ENCODE data around the gene TMEM184A. TPM values are rescaled to one million over a fixed set of nuclear protein-coding genes. Genes with fewer than 3 reads are reported as not detected.
"Not testable (repeated sequence)": the region's sequence is repeated elsewhere in the genome, so short reads cannot be mapped to it uniquely, and the experiment has no call there.

The TMEM184A gene
- polyA plus RNA-seq, 12 donors, result 0.32 to 8.0 (median 1.5) TPM; not detected in 1

DNA sequence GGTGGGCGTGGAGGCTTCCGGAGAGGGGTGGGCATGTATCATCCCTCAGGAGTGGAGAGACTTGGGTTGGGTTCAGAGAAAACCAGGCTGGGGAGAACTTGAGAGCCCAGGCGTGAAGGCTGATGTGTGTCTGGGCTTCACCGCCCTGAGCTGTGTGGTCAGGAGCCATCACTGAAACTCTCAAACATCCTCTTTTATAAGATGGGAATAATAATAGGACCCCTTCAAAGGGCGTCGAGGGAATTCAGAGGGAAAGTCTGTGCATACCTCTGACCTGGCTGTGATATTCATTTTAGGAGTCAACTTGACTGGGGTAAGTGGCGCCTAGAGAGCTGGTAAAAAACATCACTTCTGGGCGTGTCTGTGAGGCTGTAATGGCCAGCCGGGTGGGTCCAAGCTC is 34.9 kb upstream of the TMEM184A start:
- no peak for DNase-seq

DNA sequence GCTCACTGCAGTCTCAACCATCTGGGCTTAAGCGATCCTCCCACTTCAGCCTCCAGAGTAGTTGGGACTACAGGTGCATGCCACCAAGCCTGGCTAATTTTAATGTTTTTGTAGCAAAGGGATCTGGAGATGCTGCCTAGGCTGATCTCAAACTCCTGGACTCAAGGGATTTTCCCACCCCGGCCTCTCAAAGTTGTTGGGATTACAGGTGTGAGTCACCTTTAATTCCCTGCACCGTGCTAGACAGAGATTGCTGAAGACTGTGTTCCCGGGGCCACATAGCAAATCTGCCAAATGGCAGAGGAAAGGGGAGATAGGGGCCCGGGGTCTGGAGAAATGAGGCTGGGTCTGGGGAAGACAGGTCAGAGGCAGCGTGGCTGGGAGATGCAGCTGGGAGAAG is 34.5 kb upstream of the TMEM184A start:
- no peak for DNase-seq

DNA sequence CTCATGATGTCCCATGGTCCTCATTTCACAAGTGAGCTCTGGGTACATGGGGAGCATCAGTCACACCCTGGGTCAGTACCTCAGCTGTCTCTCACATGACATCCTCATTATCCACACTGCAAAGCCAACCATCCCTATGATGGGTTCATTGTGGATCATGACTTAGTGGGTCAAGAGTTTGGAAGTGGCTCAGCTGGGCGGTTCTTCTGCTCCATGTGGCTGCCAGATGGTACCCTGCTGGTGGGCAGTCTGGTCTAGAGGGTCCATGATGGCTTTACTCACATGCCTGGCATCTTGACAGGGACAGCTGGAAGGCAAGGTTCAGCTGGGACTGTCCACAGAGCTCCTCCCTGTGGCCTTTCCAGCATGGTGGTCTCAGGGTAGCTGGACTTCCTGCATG is 33.0 kb upstream of the TMEM184A start:
- DNase-seq, result no peak

DNA sequence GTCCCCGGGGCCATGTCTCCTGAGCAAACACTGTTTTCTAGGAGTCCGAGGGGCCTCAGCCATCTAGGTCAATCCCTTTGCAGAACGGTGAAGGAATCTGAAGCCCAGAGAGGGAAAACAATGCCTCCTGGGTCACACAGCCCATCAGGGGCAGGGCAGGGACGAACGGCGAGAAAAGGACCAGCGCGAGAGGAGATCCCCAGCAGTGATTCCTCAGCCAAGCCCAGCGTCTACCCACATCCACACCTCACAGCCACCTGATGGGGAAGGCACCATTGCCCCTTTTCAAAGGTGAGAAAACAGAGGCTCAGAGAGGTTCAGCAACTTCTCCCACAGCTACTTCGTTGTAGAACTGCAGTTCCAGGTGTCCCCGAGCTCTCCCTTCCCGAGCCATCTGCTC is 31.7 kb upstream of the TMEM184A start:
- DNase-seq, result no peak

DNA sequence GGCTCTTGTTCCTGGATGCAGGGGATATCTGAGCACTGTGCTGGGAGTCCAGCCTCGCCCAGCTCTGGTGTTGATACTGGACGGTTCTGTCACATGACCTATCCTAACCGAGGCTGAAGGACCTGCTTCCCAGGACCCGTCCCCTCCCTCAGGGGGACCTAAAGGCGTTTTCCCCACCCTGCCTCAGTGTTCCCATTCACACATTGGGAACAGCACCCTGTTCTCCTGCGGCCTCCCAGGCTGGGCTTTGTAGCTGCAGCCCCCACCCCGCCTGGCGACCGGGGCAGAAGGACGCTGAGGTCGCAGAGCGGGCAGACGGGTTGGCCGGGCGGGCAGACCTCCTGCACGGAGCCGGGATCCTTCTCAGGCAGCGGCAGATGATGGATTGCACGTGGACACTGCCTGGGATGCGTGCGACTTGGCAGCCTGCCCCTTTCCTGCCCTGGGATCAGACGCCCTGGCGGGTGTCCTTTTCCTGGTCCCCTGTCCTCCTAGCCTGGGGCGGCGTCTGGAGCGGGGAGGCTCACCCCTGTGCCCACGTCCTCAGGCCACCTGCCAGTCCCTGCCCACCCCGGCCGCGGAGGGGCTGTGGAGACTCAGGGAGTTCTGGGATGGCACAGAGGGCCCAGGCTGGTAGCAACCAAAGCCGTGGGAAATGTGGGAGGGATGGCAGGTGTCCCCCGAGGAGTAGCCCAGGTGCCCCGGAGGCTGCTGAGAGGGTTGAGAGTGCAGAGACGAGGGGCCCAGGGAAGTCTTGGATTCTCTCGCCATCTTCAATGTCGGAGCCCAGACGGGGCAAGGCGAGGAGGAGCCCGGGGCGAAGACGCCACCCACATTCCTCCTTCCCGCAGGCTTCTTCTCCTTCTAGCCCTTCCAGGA is 31.1 kb upstream of the TMEM184A start:
- no peak for DNase-seq

DNA sequence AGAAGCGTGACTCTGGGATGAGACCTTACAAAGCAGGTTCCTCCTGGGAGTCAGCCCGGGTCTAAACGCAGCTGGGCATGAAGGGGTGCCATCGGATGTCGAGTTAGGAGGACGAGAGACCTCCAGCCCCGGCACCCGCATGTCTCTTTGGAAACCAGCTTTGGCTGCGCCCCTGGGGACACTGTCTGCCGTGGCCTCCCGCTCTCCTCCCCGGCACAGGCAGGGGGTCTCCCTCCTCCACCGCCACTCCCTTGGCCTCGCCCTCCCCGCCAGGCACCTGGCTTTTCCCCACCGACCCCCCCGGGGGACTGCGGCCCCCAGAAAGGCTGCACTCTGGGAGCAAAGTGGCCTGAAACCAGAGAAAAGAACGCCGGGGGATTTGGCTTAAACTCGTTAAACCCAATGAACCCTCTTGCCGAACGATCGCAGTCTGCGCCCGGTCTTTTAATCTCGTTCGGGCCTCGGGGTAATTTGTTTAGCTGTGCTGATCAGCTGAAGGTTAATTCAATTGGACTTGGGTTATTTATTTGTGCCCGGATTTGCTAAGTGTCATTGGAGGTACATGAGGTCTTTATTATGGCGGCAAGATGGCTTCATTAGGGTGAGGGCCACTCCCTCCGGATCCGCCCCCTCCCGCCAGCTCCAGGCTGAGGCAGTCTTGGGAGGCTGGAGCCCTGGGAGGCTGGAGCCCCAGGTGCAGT is 30.3 kb upstream of the TMEM184A start:
- DNase-seq, result no peak

DNA sequence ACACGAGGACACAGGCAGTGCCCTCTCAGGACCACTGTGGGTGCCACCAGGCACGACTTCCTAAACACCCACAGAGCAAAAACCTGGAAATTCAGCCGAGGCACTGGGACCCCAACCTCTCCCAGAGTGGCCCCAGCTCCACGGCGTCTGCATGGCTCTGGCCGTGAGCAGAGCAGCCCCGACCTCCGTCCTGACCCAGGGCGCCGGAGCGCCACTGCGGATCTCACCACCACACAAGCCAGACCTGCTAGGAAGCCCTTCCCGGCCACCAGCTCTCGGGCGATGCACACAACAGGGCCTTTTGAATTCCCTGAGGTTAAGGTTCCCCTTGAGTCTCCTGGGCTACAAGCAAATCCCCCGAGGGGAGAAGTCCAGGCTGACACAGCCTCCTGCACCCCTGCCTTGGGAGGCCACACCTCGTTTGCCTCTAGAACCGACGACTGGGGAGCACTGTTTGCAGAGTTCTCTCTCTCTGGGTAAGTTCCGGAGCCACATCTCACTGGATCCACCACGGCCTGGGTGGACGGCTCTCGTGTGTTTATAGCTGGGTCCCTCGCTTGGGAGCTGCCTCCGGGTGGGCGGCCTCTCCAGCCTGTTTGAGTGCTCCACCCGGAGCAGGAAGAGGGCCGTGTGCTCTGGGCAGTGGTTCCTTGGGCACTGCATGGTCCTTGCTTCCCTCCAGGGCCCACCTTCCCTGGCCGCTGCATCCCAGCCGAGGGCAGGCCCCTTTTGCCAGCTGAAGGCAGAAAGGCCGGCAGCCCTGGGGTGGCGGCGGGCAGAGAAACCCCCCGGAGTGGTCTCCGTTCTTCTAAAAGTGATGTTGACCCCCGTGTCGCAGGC is 29.4 kb upstream of the TMEM184A start:
- no peak for DNase-seq

DNA sequence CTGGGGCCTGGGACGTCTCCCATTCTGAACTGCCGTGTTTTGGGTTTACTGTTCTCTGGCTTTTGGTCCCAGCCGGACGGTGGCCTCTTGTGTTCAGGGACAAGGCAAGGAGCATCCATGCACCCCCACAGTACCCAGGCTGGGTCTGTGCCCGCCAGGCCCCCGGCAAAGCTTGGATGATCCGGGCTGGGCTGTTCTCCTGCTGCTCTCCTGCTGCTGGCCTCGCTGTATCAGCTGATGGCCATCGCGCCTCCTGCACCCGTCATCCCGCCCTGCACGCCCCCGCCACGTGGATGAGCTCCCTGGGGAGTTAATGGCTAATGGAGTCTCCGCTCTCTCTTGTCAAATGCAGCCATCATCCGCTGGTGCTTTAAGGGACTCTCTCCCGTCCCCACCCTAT is 28.7 kb upstream of the TMEM184A start:
- no peak for DNase-seq

DNA sequence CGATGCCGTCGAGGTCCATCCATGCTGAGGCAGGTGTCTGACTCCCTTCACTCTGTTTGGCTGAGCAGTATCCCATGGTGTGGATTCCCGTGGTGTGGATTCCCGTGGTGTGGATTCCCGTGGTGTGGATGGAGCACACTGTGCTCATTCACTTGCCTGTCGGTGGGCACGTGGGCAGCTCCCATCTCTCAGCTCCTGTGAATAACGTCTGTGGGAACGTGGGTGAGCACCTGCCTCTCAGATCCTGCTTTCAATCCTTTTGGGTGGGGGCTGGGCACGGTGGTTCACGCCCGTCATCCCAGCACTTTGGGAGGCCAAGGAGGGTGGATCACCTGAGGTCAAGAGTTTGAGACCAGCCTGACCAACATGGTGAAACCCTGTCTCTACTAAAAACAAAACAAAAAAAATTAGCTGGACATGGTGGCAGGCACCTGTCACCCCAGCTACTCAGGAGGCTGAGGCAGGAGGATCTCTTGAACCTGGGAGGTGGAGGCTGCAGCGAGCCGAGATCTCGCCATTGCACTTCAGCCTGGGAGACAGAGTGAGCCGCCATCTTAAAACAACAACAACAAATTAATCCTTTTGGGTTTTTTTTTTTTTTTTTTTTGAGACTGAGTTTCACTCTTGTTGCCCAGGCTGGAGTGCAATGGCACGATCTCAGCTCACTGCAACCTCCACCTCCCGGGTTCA is 27.4 kb upstream of the TMEM184A start:
- not testable (repeated sequence) for DNase-seq

DNA sequence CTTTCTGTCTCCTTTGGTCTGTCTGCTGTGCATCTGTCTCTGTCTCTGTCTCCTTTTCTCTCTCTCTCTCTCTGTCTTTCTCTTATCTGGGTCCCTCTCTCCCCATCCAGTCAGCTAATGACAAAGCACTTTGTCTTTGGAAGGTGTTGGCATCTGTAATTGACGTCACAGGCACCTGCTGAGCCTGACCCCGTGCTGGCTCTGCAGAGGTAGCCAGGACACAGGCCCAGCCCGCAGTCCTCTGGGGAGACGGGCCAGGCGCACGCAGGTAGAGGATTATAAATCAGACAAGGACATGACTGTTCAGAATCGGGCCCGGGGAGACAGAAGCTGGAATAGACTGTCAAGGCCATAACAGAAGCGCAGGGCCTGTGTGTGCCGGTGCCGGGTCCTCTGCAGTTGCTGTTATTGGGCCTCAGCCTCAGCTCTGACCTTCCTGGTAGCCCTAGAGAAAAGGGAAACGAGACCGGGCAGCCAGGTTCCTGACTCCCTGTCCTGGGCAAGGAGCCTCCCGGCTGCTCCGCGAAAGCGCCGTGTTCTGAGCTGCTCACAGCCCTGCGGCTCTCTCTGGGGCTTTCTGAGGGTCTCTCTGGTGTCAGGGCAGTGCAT is 24.5 kb upstream of the TMEM184A start:
- DNase-seq, result no peak

DNA sequence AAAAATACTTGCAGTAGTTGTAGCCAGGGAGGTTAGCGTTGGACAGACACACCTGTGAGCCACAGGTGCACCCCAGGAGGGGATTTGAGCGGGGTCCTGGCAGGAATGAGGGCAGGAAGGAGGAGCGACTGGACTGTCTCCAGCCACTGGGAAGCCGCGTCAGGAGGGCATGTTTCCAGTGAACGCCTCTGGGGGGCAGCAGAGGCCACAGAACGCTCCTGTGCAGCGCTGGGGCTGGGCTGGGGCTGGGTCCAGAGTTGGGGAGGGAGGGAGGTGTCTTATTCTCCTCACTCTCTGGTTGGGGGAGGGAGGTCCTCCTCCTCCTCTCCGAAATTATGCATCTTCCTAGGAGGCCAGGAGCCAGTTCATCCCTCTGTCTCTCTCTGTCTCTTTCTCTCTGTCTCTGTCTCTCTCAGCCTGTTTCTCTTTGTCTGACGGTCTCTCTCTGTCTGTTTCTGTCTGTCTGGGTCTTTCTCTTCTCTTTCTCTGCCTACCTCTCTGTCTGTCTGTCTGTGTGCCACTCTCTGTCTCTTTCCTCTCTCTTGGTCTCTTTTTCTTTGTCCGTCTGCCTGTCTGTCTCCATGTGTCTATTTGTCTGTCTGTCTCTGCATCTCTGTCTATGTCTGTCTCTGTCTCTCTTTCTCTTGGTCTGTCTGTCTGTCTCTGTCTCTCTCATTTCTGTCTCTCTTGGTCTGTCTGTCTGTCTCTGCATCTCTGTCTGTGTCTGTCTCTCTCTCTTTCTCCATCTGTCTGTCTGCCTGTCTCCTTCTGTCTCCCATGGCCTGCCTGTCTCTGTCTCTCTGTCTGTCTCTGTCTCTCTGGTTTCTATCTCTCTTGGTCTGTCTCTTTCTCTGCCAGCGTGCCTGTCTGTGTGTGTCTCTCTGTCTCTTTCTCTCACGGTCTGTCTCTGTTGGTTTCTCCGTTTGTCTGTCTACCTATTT is 23.7 kb upstream of the TMEM184A start:
- peak; percentile 79 for DNase-seq

DNA sequence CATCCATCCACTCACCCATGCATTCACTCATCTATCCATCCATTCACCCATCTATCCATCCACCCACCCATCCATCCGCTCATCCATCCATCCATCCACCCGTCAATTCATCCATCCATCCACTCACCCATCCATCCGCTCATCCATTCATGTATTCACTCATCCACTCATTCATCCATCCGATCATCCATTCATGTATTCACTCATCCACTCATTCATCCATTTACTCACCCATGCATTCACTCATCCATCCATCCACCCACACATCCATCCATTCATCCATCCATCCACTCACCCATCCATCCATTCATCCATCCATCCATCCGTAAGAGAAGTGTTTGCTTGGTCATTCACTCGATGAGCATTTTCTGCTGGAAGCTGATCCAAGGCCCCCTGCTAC is 22.5 kb upstream of the TMEM184A start:
- no peak for DNase-seq

DNA sequence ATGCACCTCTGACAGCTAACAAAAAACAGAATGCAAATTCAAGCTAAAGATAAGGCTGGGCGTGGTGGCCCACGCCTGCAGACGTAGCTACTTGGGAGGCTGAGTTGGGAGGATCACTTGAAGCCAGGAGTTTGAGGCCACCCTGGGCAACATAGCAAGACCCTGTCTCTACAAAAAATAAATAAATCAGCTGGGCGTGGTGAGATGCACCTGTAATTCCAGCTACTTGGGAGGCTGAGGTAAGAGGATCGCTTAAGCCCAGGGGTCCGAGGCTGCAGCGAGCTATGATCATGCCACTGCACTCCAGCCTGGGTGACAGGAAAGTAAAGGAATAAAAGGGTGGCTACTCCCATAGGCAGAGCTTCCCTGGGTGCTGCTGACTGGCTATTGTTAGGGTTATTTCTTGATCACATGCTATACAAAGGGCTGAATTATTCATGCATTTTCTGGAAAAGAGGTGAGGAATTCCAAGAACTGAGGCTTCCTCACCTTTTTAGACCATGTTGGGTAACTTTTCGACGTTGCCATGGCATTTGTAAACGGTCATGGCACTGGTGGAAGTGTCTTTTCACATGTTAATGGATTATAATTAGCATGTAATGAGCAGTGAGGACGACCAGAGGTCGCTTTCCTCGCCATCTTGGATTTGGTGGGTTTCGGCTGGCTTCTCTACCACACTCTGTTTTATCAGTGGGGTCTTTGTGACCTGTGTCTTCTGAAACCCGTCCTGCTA is 20.7 kb upstream of the TMEM184A start:
- no peak for DNase-seq

DNA sequence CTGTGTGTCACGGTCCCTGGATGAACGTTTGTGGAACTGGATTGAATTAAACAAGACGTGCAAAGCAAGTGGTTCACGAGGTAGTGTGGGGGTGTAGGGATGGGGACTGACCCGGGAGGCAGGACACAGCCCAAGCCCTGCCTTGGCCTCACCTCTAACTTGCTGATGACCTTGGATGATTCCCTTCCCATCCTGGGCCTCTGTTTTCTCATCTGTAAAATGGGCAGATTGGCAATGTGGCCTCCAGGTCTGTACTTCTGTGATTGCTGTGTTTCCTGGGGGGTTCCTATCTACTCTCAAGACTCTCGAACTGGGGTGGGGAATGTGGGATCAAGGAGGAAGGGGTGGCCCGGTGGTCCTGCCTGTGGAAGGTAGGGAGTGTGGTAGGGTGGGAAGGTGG is 19.8 kb upstream of the TMEM184A start:
- DNase-seq, result no peak

DNA sequence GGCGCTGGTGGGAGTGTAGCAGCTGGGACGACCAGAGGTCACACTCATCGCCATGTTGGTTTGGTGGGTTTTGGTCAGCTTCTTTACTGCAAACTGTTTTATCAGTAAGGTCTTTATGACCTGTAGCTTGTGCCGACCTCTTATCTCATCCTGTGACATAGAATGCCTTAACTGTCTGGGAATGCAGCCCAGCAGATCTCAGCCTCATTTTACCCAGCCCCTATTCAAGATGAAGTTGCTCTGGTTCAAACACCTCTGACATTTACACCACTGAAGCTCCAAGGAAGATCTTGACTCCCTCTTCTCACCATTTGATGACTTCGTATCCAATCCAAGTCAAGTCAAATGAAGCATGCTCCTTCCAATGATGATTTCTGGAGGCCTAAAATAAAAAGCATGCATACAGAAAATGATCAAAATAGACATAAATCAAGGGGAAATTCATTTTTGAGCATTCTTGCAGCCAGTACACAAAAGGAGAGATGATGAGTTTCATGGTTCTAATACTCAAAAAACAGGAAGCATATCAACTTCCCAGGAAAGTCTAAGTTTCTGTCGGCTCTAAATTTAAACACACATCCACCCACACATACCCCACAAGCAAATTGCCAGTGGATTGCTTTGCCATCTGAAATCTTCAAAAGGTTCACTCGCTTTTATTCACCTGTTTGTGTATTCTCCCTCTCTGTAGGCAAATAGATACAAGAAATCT is 16.3 kb upstream of the TMEM184A start:
- DNase-seq, result no peak

DNA sequence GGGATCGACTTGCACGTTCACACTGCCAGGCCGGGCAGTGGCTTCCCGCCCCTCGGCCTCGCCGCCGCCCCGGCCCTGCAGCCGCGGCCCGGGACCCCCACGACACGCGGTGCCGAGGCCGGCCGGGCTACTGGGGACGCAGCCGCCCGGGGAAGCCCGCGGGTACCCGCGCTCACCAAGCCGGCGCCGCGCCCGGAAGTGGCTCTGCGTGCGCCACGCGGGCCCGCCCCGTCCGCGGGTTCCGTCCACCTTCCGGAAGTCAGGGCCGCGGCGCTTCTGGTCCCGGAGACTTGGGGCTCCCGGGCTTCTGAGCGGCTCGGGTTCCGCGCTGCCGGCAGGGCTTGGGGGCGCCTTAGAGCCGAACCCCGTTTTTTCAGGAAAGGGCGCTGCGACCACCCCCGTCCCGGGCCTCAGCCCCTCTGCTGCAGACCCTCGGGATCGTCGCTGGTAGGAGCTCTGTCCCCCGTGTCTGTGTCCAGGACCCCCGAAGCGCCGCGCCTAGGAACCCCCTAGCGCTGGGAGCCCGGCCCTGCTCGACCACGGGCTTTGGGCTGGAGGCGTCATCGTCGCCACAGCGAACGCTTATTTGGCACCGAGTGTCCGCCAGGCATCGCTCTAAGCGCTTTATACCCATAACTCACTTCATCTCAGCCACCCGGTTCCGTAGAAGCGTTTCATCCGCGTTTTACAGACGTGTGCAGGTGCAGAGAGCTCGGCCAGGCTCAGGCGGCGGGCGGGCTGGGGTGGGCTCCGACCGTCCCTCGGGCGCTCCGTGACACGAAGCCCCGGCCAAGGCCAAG is 14.0 kb upstream of the TMEM184A start, which contains the start of gene PSMG3:
PSMG3 (minus strand) TSS at position 200 of the 800 bp plus-strand sequence. CDS start 693 bp downstream, outside the sequence.
- peak; percentile 87 for DNase-seq

DNA sequence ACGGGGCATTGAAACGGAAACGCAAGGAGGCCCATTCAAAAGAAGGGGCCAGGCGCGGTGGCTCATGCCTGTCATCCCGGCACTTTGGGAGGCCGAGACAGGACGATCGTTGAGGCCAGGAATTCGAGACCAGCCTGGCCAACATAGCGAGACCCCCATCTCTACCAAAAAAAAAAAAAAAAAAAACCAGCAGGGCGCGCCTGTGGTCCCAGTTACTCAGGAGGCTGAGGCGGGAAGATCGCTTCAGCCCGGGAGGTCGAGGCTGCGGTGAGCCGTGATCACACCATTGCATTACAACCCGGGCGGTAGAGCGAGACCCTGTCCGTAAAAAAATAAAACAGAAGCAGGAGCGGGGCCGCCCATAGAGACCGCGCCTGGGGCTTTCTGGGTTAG is 13.4 kb upstream of the TMEM184A start:
- no peak for DNase-seq

DNA sequence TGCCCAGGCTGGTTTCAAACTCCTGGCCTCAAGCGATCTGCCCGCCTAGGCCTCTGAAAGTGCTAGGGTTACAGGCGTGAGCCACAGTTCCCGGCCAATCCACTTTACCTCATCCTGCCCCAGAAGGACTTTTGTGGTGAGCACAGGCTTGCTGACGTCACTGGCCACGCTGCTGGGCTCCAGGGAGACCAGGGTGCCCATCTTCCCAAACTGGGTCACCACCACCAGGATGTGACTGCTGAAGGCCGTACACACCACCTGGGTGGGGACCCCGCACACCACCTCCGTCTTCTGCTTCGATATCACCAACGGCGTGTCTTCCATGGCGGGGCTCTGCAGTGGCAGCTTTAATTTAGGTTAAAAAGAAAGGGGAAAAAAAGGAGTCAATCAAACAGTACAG is 13.0 kb upstream of the TMEM184A start:
- no peak for DNase-seq

All from muscle of arm (tissue), 12 donors.